ENCODE data around the gene LRRC57.

DNA sequence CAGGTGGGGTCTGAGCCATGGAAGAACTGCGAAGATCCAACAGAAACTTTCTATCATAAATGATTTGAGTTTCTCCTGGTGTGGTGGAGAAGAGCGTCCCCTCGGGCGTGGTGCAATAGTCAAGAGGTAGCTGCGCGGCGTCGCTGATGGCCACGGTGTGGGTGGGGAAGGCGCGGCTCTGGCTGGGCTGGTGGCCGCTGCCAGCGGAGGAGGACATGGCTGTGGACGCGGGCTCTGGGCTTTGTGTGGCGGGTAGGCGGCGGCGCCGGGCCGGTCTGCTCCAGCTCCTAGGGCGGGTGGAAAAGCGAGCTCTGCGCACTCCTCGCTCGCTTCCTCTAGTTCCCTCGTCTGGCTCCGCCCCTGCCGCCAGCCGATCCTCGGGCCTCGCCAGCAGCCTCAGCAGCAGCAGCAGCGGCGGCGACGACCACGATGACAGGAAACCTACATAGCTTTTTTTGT is 32.7 kb upstream of the LRRC57 start:
- TF ChIP-seq, protein P1, sequence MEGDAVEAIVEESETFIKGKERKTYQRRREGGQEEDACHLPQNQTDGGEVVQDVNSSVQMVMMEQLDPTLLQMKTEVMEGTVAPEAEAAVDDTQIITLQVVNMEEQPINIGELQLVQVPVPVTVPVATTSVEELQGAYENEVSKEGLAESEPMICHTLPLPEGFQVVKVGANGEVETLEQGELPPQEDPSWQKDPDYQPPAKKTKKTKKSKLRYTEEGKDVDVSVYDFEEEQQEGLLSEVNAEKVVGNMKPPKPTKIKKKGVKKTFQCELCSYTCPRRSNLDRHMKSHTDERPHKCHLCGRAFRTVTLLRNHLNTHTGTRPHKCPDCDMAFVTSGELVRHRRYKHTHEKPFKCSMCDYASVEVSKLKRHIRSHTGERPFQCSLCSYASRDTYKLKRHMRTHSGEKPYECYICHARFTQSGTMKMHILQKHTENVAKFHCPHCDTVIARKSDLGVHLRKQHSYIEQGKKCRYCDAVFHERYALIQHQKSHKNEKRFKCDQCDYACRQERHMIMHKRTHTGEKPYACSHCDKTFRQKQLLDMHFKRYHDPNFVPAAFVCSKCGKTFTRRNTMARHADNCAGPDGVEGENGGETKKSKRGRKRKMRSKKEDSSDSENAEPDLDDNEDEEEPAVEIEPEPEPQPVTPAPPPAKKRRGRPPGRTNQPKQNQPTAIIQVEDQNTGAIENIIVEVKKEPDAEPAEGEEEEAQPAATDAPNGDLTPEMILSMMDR (conservative IDR thresholded peaks at IDR 0.05) = no peak
- TF ChIP-seq EZH2 (IDR thresholded peaks at IDR 0.05; ENCODE audit: low read depth) = no peak
